NCI-H2227 treated with DMSO at 0.1 percent for 48 hours (cell line): Measurements from ENCODE around the gene PIBF1.
"Not testable (repeated sequence)": the region's sequence is repeated elsewhere in the genome, so short reads cannot be mapped to it uniquely, and the experiment has no call there.

Source experiments
- DNase-seq: peaks from one replicate; lab custom pipeline; 2025; lab: John Stamatoyannopoulos, UW

The PIBF1 gene

GRCh38 chr13:72823081-72823480 lies 41.1 kb downstream of the PIBF1 start:
- no peak for DNase-seq

DNA sequence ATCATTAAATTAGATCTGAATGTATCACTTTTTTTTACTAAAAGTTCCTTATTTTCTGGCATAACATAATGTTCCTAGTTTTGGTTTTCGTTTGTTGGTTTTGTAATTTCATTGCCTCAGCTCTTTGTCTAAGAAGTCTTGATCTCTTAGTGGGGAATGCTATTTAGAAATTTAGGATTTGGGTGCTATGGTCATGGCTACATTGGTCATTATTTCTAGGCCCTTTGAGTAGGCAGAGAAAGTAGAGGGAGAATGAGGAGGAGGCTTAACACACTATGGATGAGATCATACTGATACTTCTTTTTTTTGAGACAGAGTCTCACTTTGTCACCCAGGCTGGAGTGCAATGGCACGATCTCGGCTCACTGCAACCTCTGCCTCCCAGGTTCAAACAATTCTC lies 41.8 kb downstream of the PIBF1 start:
- no peak for DNase-seq

- DNase-seq = no peak
These were observed 52.7 kb downstream of the PIBF1 start for GRCh38 chr13:72834601-72835000.

DNA sequence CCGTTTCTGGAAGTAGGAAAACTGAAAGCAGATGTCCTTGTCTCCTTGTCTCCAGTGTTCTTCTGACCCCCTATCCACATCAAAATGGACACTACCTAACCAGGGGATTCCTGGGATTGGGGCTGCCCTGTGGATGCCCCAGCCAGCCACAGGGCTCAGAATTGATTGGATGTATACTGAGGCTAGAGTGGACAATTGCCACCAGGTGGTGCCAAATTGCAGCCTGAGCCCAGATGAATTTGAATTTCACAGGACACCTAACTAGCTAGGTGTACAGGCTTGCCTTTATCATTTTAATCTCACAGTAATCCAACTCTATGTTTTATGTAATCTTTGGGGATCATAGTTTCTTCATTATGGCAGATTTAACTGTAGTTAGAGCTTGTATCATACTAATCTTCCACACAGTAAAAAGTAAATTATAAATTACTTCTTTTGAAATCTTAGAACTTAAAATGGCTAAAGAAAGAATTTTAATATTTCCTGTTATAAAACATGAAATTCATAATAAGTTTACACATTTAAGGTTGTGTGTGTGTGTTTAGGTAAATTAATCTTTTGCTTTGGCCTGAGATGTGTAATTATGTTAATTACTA lies 58.0 kb downstream of the PIBF1 start:
- DNase-seq = no peak

- DNase-seq = no peak
These were observed 61.1 kb downstream of the PIBF1 start for GRCh38 chr13:72842991-72843390.

DNA sequence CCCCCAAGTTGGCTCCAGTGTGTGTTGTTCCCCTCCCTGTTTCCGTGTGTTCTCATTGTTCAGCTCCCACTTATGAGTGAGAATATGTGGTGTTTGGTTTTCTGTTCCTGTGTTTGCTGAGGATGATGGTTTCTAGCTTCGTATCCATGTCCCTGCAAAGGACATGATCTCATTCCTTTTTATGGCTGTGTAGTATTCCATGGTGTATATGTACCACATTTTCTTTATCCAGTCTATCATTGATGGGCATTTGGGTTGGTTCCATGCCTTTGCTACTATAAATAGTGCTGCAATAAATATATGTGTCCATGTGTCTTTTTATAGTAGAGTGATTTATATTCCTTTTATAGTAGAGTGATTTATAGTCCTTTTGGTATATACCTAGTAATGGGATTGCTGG lies 63.2 kb downstream of the PIBF1 start:
- not testable (repeated sequence) for DNase-seq

GRCh38 chr13:72849571-72849970 lies 67.6 kb downstream of the PIBF1 start:
- no peak for DNase-seq

DNA sequence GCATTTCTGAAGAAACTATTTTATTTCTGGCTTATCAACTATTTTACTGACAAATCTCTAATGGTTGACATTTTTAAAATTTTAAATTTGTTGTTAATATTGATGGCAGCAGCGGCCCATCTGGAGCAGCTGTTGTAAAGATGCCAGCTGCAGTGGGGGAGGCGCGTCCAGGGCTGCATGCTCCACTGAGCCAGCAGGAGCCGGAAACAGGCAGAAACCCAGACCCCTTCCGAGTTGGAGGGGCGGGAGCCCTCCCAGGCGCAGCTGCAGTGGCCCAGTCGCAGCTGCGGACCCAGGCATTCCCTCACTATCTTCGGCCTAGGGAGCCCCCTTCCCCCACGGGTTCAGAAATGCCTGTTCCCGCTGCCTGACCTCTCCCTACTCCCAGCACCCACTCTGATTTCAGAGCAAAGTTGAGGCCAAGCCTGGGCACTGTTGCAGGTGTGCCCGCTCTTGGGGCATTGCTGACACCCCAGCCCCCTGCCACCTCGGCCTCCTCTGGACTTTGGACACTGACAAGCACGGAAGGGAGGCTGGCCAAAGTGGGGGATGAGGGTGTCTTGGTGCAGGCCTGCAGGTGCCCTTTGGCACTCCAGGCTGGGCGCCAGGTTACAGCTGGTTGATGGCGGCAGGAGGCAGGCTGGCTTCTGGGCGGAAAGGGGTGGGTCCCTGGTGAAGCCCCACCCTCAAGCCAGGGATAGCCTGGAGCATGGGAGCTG lies 69.2 kb downstream of the PIBF1 start:
- no peak for DNase-seq

DNA sequence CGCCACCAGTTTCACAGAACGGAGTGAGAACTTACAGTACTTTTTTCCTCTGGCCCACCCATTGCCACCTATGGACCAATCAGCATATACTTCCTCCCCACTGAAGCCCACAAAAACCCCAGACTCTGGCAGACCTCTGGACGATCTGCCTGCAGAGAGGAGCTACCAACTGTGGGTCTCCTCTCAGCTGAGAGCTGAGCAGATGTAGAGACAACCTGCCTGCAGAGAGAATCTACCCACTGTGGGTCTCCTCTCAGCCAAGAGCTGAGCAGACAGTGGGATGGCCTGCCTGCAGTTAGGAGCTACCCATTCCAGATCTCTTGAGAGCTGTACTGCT lies 69.7 kb downstream of the PIBF1 start:
- DNase-seq = no peak

GRCh38 chr13:72852207-72852606 lies 70.3 kb downstream of the PIBF1 start:
- no peak for DNase-seq

- no peak for DNase-seq
These were observed 71.1 kb downstream of the PIBF1 start for GRCh38 chr13:72853000-72853399.

DNA sequence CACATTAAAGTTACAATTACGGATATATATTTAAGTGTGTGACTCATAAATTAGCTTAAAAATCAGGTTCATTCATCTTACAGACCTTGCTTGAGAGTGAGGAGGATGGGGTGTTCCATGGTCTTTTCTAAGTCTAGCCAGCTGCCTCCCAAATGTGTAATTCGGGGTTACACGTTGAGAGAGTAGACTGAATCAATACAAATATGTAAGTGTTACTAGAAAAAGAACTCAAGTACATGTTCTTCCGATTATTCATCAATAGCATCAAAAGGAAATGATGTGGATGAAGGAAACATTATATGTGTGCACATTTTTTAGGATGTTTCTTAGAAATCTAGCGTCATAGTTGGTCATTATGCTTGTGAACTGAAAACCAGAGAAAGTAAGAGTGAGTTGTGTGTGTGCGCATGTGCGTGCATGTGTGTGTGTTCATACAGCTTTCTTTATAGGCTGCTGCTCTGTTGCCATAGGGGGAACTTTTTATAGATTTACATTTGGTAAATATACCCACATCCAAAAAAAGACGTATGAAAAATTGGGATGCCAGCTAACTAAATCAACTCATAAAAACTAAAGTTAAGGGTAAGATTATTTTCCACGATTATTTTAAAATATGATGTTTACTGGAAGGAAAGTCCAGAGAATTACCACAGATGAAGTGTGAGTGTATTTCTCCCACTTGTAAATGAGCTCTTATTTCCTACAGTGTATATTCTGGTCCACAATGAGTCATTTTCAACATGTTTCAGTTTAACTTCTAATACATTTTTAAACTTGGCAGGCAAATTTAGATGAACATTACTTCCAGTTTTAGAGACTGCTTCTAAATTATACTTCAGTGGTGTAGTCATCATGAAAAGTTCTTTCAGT lies 82.4 kb downstream of the PIBF1 start:
- no peak for DNase-seq

DNA sequence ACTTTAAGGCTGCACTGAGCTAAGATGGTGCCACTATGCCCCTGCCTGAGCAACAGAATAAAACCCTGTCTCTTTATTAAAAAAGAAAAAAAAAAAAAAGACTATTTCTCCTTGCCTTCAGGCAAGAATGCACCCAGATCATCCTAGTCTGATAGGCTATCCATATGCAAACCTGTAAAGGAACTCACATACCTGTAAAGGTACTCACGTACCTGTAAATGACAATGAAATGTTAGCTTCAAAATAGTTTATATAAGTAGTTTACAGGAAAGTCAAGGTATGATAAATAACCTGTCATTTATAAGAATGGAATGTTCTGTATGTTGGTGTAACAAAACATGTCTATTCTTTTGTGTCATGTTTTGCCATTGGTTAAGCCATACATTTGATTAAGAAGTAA lies 86.3 kb downstream of the PIBF1 start:
- no peak for DNase-seq

- no peak for DNase-seq
These were observed 93.3 kb downstream of the PIBF1 start for GRCh38 chr13:72875233-72875632.

DNA sequence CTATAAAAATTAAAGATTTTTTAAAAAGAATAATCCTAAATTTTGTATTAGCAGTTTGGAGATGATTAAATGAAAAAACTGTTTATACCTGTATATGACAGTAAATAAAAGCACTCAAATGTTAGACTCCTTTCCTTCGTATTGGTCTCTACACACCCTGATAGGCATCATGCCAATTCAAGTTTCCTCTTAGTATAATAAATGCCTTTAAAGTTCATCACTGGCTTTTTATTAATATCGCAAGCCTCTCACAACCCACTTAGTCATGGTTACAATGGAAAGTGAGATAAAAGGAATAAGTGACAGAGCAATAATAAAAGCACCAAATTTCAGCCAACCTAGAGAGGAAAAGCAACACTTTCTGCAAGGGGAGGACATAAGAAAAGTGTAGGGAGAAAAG lies 102.2 kb downstream of the PIBF1 start:
- DNase-seq = no peak

DNA sequence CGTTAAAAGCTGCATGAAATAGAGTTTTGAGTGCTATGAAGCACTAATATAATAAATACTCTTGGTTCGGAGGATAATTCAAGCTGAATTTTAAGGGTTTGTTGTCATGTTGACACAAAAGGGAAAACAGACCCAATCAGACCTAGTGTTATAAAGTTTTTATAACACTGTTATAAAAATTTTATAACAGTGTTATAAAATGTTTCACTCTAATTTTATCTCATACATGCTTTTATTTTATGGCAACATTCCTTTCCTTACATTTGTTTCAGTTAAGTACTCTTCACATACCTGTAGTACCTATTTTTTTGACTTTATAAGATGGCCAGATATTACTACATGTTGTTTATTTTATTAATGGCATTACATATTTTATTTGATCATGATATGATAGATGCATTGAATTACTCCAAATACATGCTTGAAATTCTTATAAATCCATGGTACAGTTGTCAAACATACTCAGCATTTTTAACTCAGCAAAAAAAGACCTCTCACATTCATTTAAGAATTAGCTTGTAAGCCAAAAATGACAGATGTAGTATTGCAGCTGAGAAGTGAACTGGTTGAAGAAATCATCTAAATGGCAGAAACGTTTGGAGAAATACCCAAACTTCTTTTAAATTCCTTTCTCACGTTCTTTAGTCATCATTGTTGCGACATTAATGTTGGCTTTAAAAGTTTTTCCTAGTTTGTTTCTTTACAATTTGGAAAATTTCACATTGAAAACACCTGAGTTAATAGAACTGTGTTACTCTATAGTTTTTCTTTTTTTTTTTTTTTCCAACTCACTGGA lies 104.5 kb downstream of the PIBF1 start:
- no peak for DNase-seq

DNA sequence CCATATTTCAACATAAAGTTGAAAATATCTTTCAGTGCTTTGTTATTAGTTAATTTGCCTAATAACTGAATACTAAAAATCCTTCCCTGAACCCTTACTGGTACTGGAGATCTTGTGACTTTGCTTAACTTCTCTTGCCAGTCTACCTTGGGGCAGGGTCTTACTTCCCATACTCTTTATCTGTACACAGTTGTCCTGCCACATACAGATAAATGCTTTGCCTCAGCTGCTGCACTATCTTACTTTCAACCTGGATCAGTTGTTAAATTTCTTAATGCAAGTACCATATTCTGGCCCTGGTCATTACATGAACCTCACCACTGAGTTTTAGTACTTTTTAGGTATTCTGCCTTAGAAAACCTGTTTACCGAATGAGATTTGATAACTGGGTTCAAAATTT lies 107.6 kb downstream of the PIBF1 start:
- no peak for DNase-seq

DNA sequence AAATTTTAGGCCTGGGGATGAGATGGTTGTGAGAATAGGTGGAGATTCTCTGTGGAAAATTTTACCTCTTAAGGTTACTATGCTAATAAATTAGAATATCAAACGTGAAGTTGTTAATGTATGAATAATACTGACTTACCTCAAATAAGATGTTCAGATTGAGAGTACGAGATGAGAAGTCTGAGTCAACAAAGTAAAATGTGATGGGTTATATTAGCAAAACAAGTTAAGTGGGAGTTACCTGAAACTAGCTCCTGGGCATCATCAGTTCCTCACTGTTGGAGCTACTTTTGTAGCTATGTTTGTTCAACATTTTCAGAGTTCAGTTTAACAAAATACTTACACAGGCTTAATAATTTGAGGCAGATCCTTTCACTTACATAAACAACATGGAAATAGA lies 108.6 kb downstream of the PIBF1 start:
- DNase-seq = no peak

DNA sequence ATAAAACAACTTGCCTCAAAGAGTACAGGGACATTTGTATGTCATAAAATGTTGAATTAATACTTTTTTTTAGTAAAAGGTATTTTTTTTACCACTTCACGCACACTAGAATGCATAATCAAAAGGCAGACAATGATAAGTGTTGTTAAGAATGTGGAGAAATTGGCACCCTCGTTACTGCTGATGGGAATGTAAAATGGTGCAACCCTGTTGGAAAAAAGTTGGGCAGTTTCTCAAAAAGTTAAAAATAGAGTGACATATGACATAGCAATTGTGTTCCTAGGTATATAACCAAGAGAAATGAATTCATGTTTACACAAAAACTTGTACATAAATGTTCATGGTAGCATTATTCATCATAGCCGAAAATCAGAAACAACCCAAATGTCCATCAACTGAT lies 109.5 kb downstream of the PIBF1 start:
- no peak for DNase-seq

DNA sequence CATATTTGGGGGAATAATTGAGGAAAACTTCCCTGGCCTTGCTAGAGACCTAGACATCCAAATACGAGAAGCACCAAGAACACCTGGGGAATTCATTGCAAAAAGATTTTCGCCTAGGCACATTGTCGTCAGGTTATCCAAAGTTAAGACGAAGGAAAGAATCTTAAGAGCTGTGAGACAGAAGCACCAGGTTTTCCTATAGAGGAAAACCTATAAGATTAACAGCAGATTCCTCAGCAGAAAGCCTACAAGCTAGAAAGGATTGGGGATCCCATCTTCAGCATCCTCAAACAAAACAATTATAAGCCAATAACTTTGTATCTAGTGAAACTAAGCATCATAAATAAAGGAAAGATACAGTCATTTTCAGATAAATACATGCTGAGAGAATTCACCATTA lies 114.9 kb downstream of the PIBF1 start:
- DNase-seq = no peak

DNA sequence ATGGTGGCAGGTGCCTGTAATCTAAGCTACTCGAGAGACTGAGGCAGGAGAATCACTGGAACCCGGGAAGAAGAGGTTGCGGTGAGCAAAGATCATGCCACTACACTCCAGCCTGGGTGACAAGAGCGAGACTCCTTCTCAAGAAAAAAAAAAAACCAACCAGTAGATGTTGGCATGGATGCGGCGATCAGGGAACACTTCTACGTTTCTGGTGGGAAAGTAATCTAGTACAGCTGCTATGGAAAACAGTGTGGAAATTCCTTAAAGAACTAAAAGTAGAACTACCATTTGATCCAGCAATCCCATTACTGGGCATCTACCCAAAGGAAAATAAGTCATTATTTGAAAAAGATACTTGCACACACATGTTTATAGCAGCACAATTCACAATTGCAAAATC lies 119.6 kb downstream of the PIBF1 start:
- not testable (repeated sequence) for DNase-seq

GRCh38 chr13:72908416-72908815 lies 126.5 kb downstream of the PIBF1 start:
- DNase-seq = no peak
